ENCODE results near the gene HDGFL2.

The HDGFL2 gene

DNA sequence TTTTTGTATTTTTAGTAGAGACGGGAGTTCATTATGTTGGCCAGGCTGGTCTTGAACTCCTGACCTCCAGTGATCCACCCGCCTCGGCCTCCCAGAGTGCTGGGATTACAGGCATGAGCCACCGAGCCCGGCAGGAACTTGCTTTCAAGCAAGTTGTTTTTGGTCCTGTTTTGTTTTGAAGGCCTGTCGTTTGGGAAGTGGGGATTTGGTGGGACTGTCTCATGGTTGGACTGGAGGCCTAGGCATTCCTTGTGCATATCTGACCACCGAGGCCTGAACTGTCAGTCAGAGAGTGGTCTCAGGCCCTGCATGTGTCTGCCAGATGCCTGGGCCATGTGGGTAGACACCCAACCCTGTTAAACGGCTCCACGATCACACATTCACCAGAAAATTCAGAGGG lies 40.8 kb upstream of the HDGFL2 start:
- H3K79me1 ChIP-seq (ENCODE audit: low read depth, low read length): peaks cover 16% of the 10 kb centered on the region
- H3K23ac ChIP-seq (ENCODE audit: low read depth, low read length, poor library complexity): no peak overlapping the region
- H3K9ac ChIP-seq (ENCODE audit: low read depth, low read length, poor library complexity): no peak overlapping the region
- H2AK5ac ChIP-seq (ENCODE audit: low read depth, low read length): no peak overlapping the region
- no peak overlapping the region for H3K4me3 ChIP-seq (ENCODE audit: low read length in 2 of 2)
- H3K14ac ChIP-seq (ENCODE audit: low read length): no peak overlapping the region
- no peak overlapping the region for H2BK5ac ChIP-seq (ENCODE audit: low read length)
- no peak overlapping the region for H2BK15ac ChIP-seq (ENCODE audit: low read length)
- H4K91ac ChIP-seq (ENCODE audit: low read depth, low read length, poor library complexity): no peak overlapping the region
- WGBS, 2 donors (ENCODE audit: extremely low coverage in 2 of 2, insufficient read length in 2 of 2, insufficient replicate concordance in 1 of 2): no CpG with 5 or more reads among the region's 9 CpGs
- H2BK120ac ChIP-seq (ENCODE audit: low read depth, low read length): no peak overlapping the region
- H3K4ac ChIP-seq (ENCODE audit: low read length): no peak overlapping the region
- H3K4me1 ChIP-seq (ENCODE audit: control insufficient read depth in 2 of 2, insufficient read depth in 1 of 2, low read depth in 1 of 2, low read length in 2 of 2): no peaks in the 10 kb centered on the region
- H2BK12ac ChIP-seq (ENCODE audit: low read length): no peak overlapping the region
- no peak overlapping the region for H4K8ac ChIP-seq (ENCODE audit: low read depth, low read length)
- no peak overlapping the region for H3K4me2 ChIP-seq (ENCODE audit: insufficient read depth, low read length, poor library complexity, severe bottlenecking)
- no peak overlapping the region for H3K27ac ChIP-seq (replicated peaks; ENCODE audit: low read length)
- H3K36me3 ChIP-seq (replicated peaks in 1 of 2; ENCODE audit: control insufficient read depth in 2 of 2, insufficient read depth in 2 of 2, low read length in 2 of 2): peaks cover 69 to 88% of the 10 kb centered on the region in 2 donors
- no peak for DNase-seq (ENCODE audit: low spot score)
- H3K18ac ChIP-seq (ENCODE audit: low read length): no peak overlapping the region
- peaks cover 0 to 5% of the 10 kb centered on the region in 2 donors for H3K9me3 ChIP-seq (replicated peaks in 1 of 2; ENCODE audit: control insufficient read depth in 2 of 2, insufficient read depth in 1 of 2, low read depth in 1 of 2, low read length in 2 of 2)
- H2AFZ ChIP-seq (ENCODE audit: low read length): no peak overlapping the region
- no peaks in the 10 kb centered on the region for H3K27me3 ChIP-seq (ENCODE audit: control insufficient read depth in 3 of 3, insufficient read depth in 3 of 3, low read depth in 1 of 3, low read length in 3 of 3)

DNA sequence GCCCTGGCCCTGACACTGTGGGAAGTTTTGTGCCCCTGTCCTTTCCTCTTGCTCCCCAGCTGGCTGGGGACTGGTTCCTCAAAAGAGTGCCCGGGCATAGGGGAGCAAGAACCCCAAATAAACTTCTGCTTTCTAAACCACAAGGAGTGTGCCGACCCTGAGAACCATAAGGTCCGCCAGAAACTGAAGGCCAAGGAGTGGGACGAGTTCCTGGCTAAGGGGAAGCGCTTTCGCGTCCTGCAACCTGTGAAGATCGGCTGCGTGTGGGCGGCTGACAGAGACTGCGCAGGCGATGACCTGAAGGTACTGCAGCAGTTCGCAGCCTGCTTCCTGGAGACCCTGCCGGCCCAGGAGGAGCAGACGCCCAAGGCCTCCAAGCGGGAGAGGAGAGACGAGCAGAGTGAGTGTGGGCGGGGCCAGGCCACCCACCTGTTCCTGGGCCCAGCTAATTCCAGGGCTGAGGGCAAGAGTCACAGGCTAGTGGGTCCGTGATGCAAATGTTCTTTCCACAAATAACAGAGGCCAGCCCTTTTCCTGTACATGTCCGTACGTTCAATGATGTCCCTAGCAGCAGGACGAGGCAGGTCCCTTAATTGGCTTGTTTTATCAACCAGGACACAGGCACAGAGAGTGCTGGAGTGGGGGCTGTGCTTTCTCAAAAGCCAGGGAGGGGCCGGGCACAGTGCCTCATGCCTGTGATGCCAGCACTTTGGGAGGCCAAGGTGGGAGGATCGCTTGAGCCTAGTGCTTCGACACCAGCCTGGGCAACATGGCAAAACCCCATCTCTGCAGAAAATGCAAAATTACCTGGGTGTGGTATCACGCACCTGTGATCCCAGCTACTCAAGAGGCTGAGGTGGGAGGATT lies 40.1 kb upstream of the HDGFL2 start:
- H3K36me3 ChIP-seq (replicated peaks in 1 of 2; ENCODE audit: control insufficient read depth in 2 of 2, insufficient read depth in 2 of 2, low read length in 2 of 2): peaks cover 74 to 89% of the 10 kb centered on the region in 2 donors
- H3K14ac ChIP-seq (ENCODE audit: low read length): no peak overlapping the region

DNA sequence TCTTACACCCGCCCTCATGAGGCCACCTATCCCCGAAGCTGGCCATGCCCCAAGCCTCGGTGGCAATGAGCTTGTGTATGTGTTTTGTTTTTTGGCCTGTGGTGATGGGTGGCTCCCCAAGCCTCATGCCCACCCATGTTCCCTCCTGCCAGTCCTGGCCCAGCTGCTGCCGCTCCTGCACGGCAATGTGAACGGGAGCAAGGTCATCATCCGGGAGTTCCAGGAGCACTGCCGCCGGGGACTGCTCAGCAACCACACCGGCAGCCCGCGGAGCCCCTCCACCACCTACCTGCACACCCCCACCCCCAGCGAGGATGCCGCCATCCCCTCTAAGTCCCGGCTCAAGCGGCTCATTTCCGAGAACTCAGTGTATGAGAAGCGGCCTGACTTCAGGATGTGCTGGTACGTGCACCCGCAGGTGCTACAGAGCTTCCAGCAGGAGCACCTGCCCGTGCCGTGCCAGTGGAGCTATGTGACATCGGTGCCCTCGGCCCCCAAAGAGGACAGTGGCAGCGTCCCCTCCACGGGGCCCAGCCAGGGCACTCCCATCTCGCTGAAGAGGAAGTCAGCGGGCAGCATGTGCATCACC lies 39.1 kb upstream of the HDGFL2 start:
- Histone ChIP-seq H2AFZ (ENCODE audit: low read length) (no peak overlapping the region), H3K14ac (ENCODE audit: low read length) (no peak overlapping the region), H2BK12ac (ENCODE audit: low read length) (no peak overlapping the region), H3K36me3 (replicated peaks in 1 of 2; ENCODE audit: control insufficient read depth in 2 of 2, insufficient read depth in 2 of 2, low read length in 2 of 2) (peaks cover 80 to 96% of the 10 kb centered on the region in 2 donors), H2AK5ac (ENCODE audit: low read depth, low read length) (no peak overlapping the region), H3K79me1 (ENCODE audit: low read depth, low read length) (peaks cover 16% of the 10 kb centered on the region), H3K4me2 (ENCODE audit: insufficient read depth, low read length, poor library complexity, severe bottlenecking) (no peak overlapping the region), H3K27me3 (ENCODE audit: control insufficient read depth in 3 of 3, insufficient read depth in 3 of 3, low read depth in 1 of 3, low read length in 3 of 3) (no peaks in the 10 kb centered on the region), H2BK5ac (ENCODE audit: low read length) (peak overlapping the region; percentile 34), H3K4me1 (ENCODE audit: control insufficient read depth in 2 of 2, insufficient read depth in 1 of 2, low read depth in 1 of 2, low read length in 2 of 2) (no peaks in the 10 kb centered on the region), H4K8ac (ENCODE audit: low read depth, low read length) (no peak overlapping the region), H3K9ac (ENCODE audit: low read depth, low read length, poor library complexity) (no peak overlapping the region), H4K91ac (ENCODE audit: low read depth, low read length, poor library complexity) (no peak overlapping the region), H3K9me3 (replicated peaks in 1 of 2; ENCODE audit: control insufficient read depth in 2 of 2, insufficient read depth in 1 of 2, low read depth in 1 of 2, low read length in 2 of 2) (peaks cover 0 to 5% of the 10 kb centered on the region in 2 donors), H3K18ac (ENCODE audit: low read length) (no peak overlapping the region), H2BK15ac (ENCODE audit: low read length) (no peak overlapping the region), H3K4me3 (ENCODE audit: low read length in 2 of 2) (peak overlapping the region in 1 of 2 donors; percentile 25), H2BK120ac (ENCODE audit: low read depth, low read length) (no peak overlapping the region), H3K23ac (ENCODE audit: low read depth, low read length, poor library complexity) (peak overlapping the region; percentile 25), H3K27ac (replicated peaks; ENCODE audit: low read length) (no peak overlapping the region), H3K4ac (ENCODE audit: low read length) (no peak overlapping the region)
- no peak for DNase-seq (ENCODE audit: low spot score)
- WGBS, 2 donors (ENCODE audit: extremely low coverage in 2 of 2, insufficient read length in 2 of 2, insufficient replicate concordance in 1 of 2): no CpG with 5 or more reads among the region's 28 CpGs

More for the DNA sequence above, 40.1 kb upstream of the HDGFL2 start:
- Histone ChIP-seq H3K4ac (ENCODE audit: low read length) (no peak overlapping the region), H3K4me1 (ENCODE audit: control insufficient read depth in 2 of 2, insufficient read depth in 1 of 2, low read depth in 1 of 2, low read length in 2 of 2) (no peaks in the 10 kb centered on the region), H3K27ac (replicated peaks; ENCODE audit: low read length) (no peak overlapping the region), H2AK5ac (ENCODE audit: low read depth, low read length) (no peak overlapping the region), H2BK5ac (ENCODE audit: low read length) (no peak overlapping the region), H3K4me2 (ENCODE audit: insufficient read depth, low read length, poor library complexity, severe bottlenecking) (no peak overlapping the region), H2BK15ac (ENCODE audit: low read length) (no peak overlapping the region), H3K79me1 (ENCODE audit: low read depth, low read length) (peaks cover 16% of the 10 kb centered on the region), H3K23ac (ENCODE audit: low read depth, low read length, poor library complexity) (no peak overlapping the region), H4K8ac (ENCODE audit: low read depth, low read length) (no peak overlapping the region), H3K4me3 (ENCODE audit: low read length in 2 of 2) (no peak overlapping the region), H3K9ac (ENCODE audit: low read depth, low read length, poor library complexity) (no peak overlapping the region), H2BK120ac (ENCODE audit: low read depth, low read length) (no peak overlapping the region), H3K9me3 (replicated peaks in 1 of 2; ENCODE audit: control insufficient read depth in 2 of 2, insufficient read depth in 1 of 2, low read depth in 1 of 2, low read length in 2 of 2) (peaks cover 0 to 5% of the 10 kb centered on the region in 2 donors), H2BK12ac (ENCODE audit: low read length) (no peak overlapping the region), H3K18ac (ENCODE audit: low read length) (no peak overlapping the region), H4K91ac (ENCODE audit: low read depth, low read length, poor library complexity) (no peak overlapping the region), H2AFZ (ENCODE audit: low read length) (no peak overlapping the region), H3K27me3 (ENCODE audit: control insufficient read depth in 3 of 3, insufficient read depth in 3 of 3, low read depth in 1 of 3, low read length in 3 of 3) (no peaks in the 10 kb centered on the region)
- no CpG with 5 or more reads among the region's 26 CpGs for WGBS, 2 donors (ENCODE audit: extremely low coverage in 2 of 2, insufficient read length in 2 of 2, insufficient replicate concordance in 1 of 2)
- DNase-seq (ENCODE audit: low spot score): no peak

DNA sequence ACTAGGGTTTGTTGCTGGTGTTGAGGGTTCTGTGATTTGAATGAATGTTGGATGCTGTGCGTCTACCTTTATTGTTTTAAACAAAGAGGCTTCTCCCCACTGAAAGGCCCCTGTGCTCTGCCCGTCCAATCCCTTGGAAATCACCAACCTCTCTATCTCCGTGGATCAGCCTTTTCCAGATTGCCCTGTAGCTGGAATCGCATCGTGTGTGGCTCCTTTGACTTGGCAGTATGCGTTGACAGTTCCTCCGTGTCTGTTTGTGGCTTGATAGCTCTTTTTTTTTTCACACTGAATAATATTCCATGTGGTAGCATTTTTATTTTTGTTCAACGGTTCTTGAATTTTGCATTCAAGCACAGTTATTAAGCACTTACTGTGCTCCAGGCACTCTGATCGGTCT lies 37.7 kb upstream of the HDGFL2 start:
- peaks cover 76 to 95% of the 10 kb centered on the region in 2 donors for H3K36me3 ChIP-seq (replicated peaks in 1 of 2; ENCODE audit: control insufficient read depth in 2 of 2, insufficient read depth in 2 of 2, low read length in 2 of 2)
- no peak overlapping the region for H2BK15ac ChIP-seq (ENCODE audit: low read length)
- H2BK12ac ChIP-seq (ENCODE audit: low read length): no peak overlapping the region

More for the DNA sequence above, 37.7 kb upstream of the HDGFL2 start:
- H3K27ac ChIP-seq (replicated peaks; ENCODE audit: low read length): no peak overlapping the region
- no peak overlapping the region for H4K8ac ChIP-seq (ENCODE audit: low read depth, low read length)
- H2BK120ac ChIP-seq (ENCODE audit: low read depth, low read length): no peak overlapping the region
- no peak overlapping the region for H3K23ac ChIP-seq (ENCODE audit: low read depth, low read length, poor library complexity)
- no peak overlapping the region for H3K14ac ChIP-seq (ENCODE audit: low read length)
- WGBS, 2 donors (ENCODE audit: extremely low coverage in 2 of 2, insufficient read length in 2 of 2, insufficient replicate concordance in 1 of 2): no CpG with 5 or more reads among the region's 9 CpGs
- no peak overlapping the region for H3K9ac ChIP-seq (ENCODE audit: low read depth, low read length, poor library complexity)
- no peak overlapping the region for H2BK5ac ChIP-seq (ENCODE audit: low read length)
- peaks cover 18% of the 10 kb centered on the region for H3K79me1 ChIP-seq (ENCODE audit: low read depth, low read length)
- H3K4ac ChIP-seq (ENCODE audit: low read length): no peak overlapping the region
- no peak overlapping the region for H3K4me2 ChIP-seq (ENCODE audit: insufficient read depth, low read length, poor library complexity, severe bottlenecking)
- H3K4me3 ChIP-seq (ENCODE audit: low read length in 2 of 2): no peak overlapping the region
- DNase-seq (ENCODE audit: low spot score): no peak
- no peak overlapping the region for H4K91ac ChIP-seq (ENCODE audit: low read depth, low read length, poor library complexity)
- peaks cover 0 to 5% of the 10 kb centered on the region in 2 donors for H3K9me3 ChIP-seq (replicated peaks in 1 of 2; ENCODE audit: control insufficient read depth in 2 of 2, insufficient read depth in 1 of 2, low read depth in 1 of 2, low read length in 2 of 2)
- no peak overlapping the region for H2AK5ac ChIP-seq (ENCODE audit: low read depth, low read length)
- H2AFZ ChIP-seq (ENCODE audit: low read length): no peak overlapping the region
- H3K18ac ChIP-seq (ENCODE audit: low read length): no peak overlapping the region
- H3K4me1 ChIP-seq (ENCODE audit: control insufficient read depth in 2 of 2, insufficient read depth in 1 of 2, low read depth in 1 of 2, low read length in 2 of 2): no peaks in the 10 kb centered on the region
- H3K27me3 ChIP-seq (ENCODE audit: control insufficient read depth in 3 of 3, insufficient read depth in 3 of 3, low read depth in 1 of 3, low read length in 3 of 3): no peaks in the 10 kb centered on the region
